HCT116 (cell line): ENCODE measurements around the gene PTPN13. TPM values are rescaled to one million over a fixed set of nuclear protein-coding genes. Genes with fewer than 3 reads are reported as not detected.
A peak's percentile ranks its signal among the peaks of the same experiment; 100 is the strongest.

Experiments used
- ATAC-seq: fragments of 200-7000 bp; cut with Tn5 transposase; 2 replicates; pipeline ENCODE4 v1.9.1; 2020; ENCODE audit warnings: mild to moderate bottlenecking, moderate library complexity
- BruUV-seq: library from RNA; stranded (reverse); fragments of 400-500 nt; replicated peaks from 2 replicates; lab custom pipeline; 2021; lab: Mats Ljungman, UMichigan
- CTCF ChIA-PET: fragments of 300-600 bp; sonication (Branson Sonifier 250); formaldehyde crosslinking; loops from one replicate; lab custom pipeline; 2021; ENCODE audit warnings: antibody characterized with exemption; lab: Charles Lee
- POLR2A ChIA-PET: fragments of 300-600, 350-600 bp; sonication (Branson Sonifier 250); formaldehyde crosslinking; loops from one replicate; lab custom pipeline; 2021; ENCODE audit warnings: antibody characterized with exemption; lab: Charles Lee
- RAD21 ChIA-PET, 2 experiments: fragments of 300-600 bp; sonication (Branson Sonifier 250); formaldehyde crosslinking; loops; one replicate each; lab custom pipeline; 2023; ENCODE audit warnings: low total read pairs in 2 of 2; ENCODE audit not compliant: uncharacterized antibody in 2 of 2, unreplicated experiment in 2 of 2, low non-redundant PET in 1 of 2; lab: Charles Lee
- DNase-seq: peaks from one replicate; pipeline ENCODE4 v3.0.0-alpha.2; 2010; ENCODE audit warnings: low read depth, low spot score
- H2AFZ ChIP-seq: fragments of 200-600 bp; shearing (Covaris generic), sonication (generic); 2 replicates; pipeline ENCODE4 v1.6.1; 2017; ENCODE audit warnings: low read depth, mixed run types, mixed read lengths, antibody characterized with exemption, low read length; ENCODE audit not compliant: poor library complexity, severe bottlenecking
- H3K27ac ChIP-seq: 2 replicates; pipeline ENCODE4 v1.5.1; 2012; ENCODE audit warnings: low read depth, low read length
- H3K27me3 ChIP-seq: fragments of 200-600 bp; sonication (generic); 2 replicates; pipeline ENCODE4 v1.6.1; 2016; ENCODE audit warnings: mixed run types, low read length, mixed read lengths; ENCODE audit not compliant: insufficient read depth
- H3K36me3 ChIP-seq, 2 experiments: fragments of 200-500 bp in 1 of 2; fragments of 200-600 bp in 1 of 2; sonication (Bioruptor generic) in 1 of 2; sonication (generic) in 1 of 2; 2 replicates each; pipeline versions ENCODE4 v1.5.1 to v1.6.1; 2014 to 2016; ENCODE audit warnings: low read length in 2 of 2, inconsistent platforms in 1 of 2, mixed read lengths in 1 of 2, mixed run types in 1 of 2; ENCODE audit not compliant: insufficient read depth in 2 of 2, control insufficient read depth in 1 of 2
- H3K4me1 ChIP-seq, 2 experiments: fragments of 200-600 bp in 1 of 2; sonication (generic) in 1 of 2; 2 replicates each; pipeline versions ENCODE4 v1.5.1 to v1.6.1; 2012 to 2017; ENCODE audit warnings: low read length in 2 of 2, inconsistent platforms in 1 of 2, mild to moderate bottlenecking in 1 of 2, mixed read lengths in 1 of 2, mixed run types in 1 of 2, moderate library complexity in 1 of 2; ENCODE audit not compliant: insufficient read depth in 2 of 2, control insufficient read depth in 1 of 2
- H3K4me2 ChIP-seq: fragments of 200-600 bp; sonication (generic); 2 replicates; pipeline ENCODE4 v1.6.1; 2017; ENCODE audit warnings: mixed run types, low read length, mixed read lengths
- H3K4me3 ChIP-seq, 2 experiments: fragments of 200-600 bp in 1 of 2; sonication (generic) in 1 of 2; replicated peaks in 1 of 2; 2 replicates each; pipeline ENCODE4 v1.5.1; 2011 to 2016; ENCODE audit warnings: low read length in 2 of 2, control low read depth in 1 of 2, low read depth in 1 of 2, mild to moderate bottlenecking in 1 of 2, mixed read lengths in 1 of 2, mixed run types in 1 of 2
- H3K79me2 ChIP-seq: fragments of 200-600 bp; sonication (generic); 2 replicates; pipeline ENCODE4 v1.6.1; 2017; ENCODE audit warnings: mild to moderate bottlenecking, mixed run types, low read length, moderate library complexity, mixed read lengths; ENCODE audit not compliant: insufficient read depth
- H3K9ac ChIP-seq: fragments of 200-600 bp; sonication (generic); 2 replicates; pipeline ENCODE4 v1.6.1; 2016; ENCODE audit warnings: low read length, mixed read lengths
- H3K9me2 ChIP-seq: fragments of 200-600 bp; sonication (generic), shearing (Covaris generic); 2 replicates; pipeline ENCODE4 v1.6.1; 2017; ENCODE audit warnings: mixed run types, mild to moderate bottlenecking, moderate library complexity; ENCODE audit not compliant: insufficient read depth
- H3K9me3 ChIP-seq, 2 experiments: fragments of 200-500 bp in 1 of 2; fragments of 200-600 bp in 1 of 2; sonication (Bioruptor generic) in 1 of 2; sonication (generic) in 1 of 2; 2 replicates each; pipeline ENCODE4 v1.6.1; 2014 to 2017; ENCODE audit warnings: low read length in 2 of 2, mixed read lengths in 2 of 2, inconsistent platforms in 1 of 2, low read depth in 1 of 2, mild to moderate bottlenecking in 1 of 2, mixed run types in 1 of 2, moderate library complexity in 1 of 2; ENCODE audit not compliant: control insufficient read depth in 1 of 2, insufficient read depth in 1 of 2
- H4K20me1 ChIP-seq: fragments of 200-600 bp; sonication (generic), shearing (Covaris generic); 2 replicates; pipeline ENCODE4 v1.6.1; 2017; ENCODE audit warnings: mixed run types, mild to moderate bottlenecking, moderate library complexity; ENCODE audit not compliant: insufficient read depth
- EGR1 ChIP-seq: IDR thresholded peaks from 2 replicates; pipeline ENCODE4 v1.6.1; 2012; ENCODE audit warnings: low read depth
- ELF1 ChIP-seq: IDR thresholded peaks from 2 replicates; pipeline ENCODE4 v1.6.1; 2012; ENCODE audit warnings: low read depth, borderline replicate concordance
- EZH2 ChIP-seq: fragments of 200-600 bp; sonication (generic); IDR thresholded peaks from 2 replicates; pipeline ENCODE4 v1.6.1; 2017; ENCODE audit warnings: antibody characterized with exemption, mixed run types
- EZH2phosphoT487 ChIP-seq: fragments of 200-600 bp; IDR thresholded peaks from 2 replicates; pipeline ENCODE4 v1.6.1; 2018; ENCODE audit warnings: antibody characterized with exemption, borderline replicate concordance
- POLR2A ChIP-seq: IDR thresholded peaks from 2 replicates; pipeline ENCODE4 v1.7.0; 2011; ENCODE audit warnings: borderline replicate concordance; ENCODE audit not compliant: insufficient read depth, insufficient read length; ENCODE audit errors: extremely low read depth
- REST ChIP-seq: IDR thresholded peaks from 2 replicates; pipeline ENCODE4 v1.6.1; 2012; ENCODE audit warnings: low read depth
- SIN3A ChIP-seq: IDR thresholded peaks from 2 replicates; pipeline ENCODE4 v1.6.1; 2012; ENCODE audit warnings: low read depth
- SP1 ChIP-seq: IDR thresholded peaks from 2 replicates; pipeline ENCODE4 v1.6.1; 2012; ENCODE audit warnings: low read depth
- SRF ChIP-seq: IDR thresholded peaks from 2 replicates; pipeline ENCODE4 v1.6.1; 2012; ENCODE audit warnings: low read depth
- TCF7L2 ChIP-seq: IDR thresholded peaks from 2 replicates; pipeline ENCODE4 v1.7.0; 2011; ENCODE audit warnings: borderline replicate concordance, inconsistent platforms; ENCODE audit not compliant: insufficient read depth, insufficient read length; ENCODE audit errors: extremely low read depth
- ZNF274 ChIP-seq: fragments of 200-500 bp; sonication (Bioruptor generic); IDR thresholded peaks from 2 replicates; pipeline ENCODE4 v1.6.1; 2014; ENCODE audit warnings: mild to moderate bottlenecking, low read depth, low read length, inconsistent platforms
- intact Hi-C: fragments of 100-400 bp; cut with micrococcal nuclease; formaldehyde crosslinking; loops from 2 replicates; pipeline ENCODE4 v1.10.0; 2022
- total RNA-seq: library from RNA; stranded (reverse); gene quantifications from one replicate; pipeline ENCODE4 v1.2.1, GENCODE V29; 2021; ENCODE audit not compliant: unreplicated experiment

PTPN13 gene
- total RNA-seq, 1 experiment from 2014 or later, result 14.6 TPM

GRCh38 chr4:86557526-86557925, 36.6 kb upstream of the PTPN13 start:
- BruUV-seq, result no TSS peak
- ChIA-PET POLR2A (no interaction called here), RAD21 (no interaction called here), CTCF (no interaction called here)
- Histone ChIP-seq H3K79me2 (no peaks in the 10 kb centered on the region), H3K4me3 (no peak overlapping the region), H3K36me3 (no peaks in the 10 kb centered on the region), H2AFZ (peak overlapping the region; percentile 29), H3K27me3 (no peaks in the 10 kb centered on the region), H3K4me1 (no peaks in the 10 kb centered on the region), H3K9me2 (no peaks in the 10 kb centered on the region), H3K4me2 (no peak overlapping the region), H3K9ac (no peak overlapping the region), H4K20me1 (no peaks in the 10 kb centered on the region), H3K27ac (no peak overlapping the region), H3K9me3 (no peaks in the 10 kb centered on the region)
- DNase-seq, result no peak
- no peak for TF ChIP-seq TCF7L2
- ATAC-seq, result no peak
- intact Hi-C loops, result no loop called here

GRCh38 chr4:86558258-86558657, 35.9 kb upstream of the PTPN13 start:
- intact Hi-C loops, result no loop called here
- Histone ChIP-seq H3K9ac (no peak overlapping the region), H3K9me2 (no peaks in the 10 kb centered on the region), H2AFZ (no peak overlapping the region), H3K36me3 (no peaks in the 10 kb centered on the region), H3K9me3 (no peaks in the 10 kb centered on the region), H3K79me2 (no peaks in the 10 kb centered on the region), H3K4me1 (no peaks in the 10 kb centered on the region), H4K20me1 (no peaks in the 10 kb centered on the region), H3K27ac (no peak overlapping the region), H3K27me3 (no peaks in the 10 kb centered on the region), H3K4me3 (no peak overlapping the region), H3K4me2 (no peak overlapping the region)
- ChIA-PET RAD21 (no interaction called here), CTCF (no interaction called here), POLR2A (no interaction called here)
- DNase-seq, result no peak
- no TSS peak for BruUV-seq
- no peak for ATAC-seq
- TF ChIP-seq ELF1 (no peak), EZH2 (no peak), EGR1 (no peak), EZH2phosphoT487 (no peak), POLR2A (no peak), ZNF274 (no peak), SRF (no peak), REST (no peak), SP1 (no peak), SIN3A (no peak)
